Gastroesophageal sphincter (tissue), 4 donors: Measurements from ENCODE around the gene CCM2L. TPM values are rescaled to one million over a fixed set of nuclear protein-coding genes. Genes with fewer than 3 reads are reported as not detected.
"Not testable (repeated sequence)": the region's sequence is repeated elsewhere in the genome, so short reads cannot be mapped to it uniquely, and the experiment has no call there.

ENCODE experiments used
- ATAC-seq: fragments of 150-250 bp; one replicate; pipeline ENCODE4 v1.9.1; 2016; ENCODE audit warnings: mild to moderate bottlenecking, moderate library complexity
- H3K27ac ChIP-seq, 4 donors: fragments of 200-600 bp; sonication (generic) in 3 of 4; 1 replicate in 3 of 4; 2 replicates in 1 of 4; pipeline ENCODE4 v1.5.1; 2016 to 2019
- H3K27me3 ChIP-seq: fragments of 200-600 bp; sonication (generic); one replicate; pipeline ENCODE4 v1.5.1; 2019
- H3K36me3 ChIP-seq, 2 donors: fragments of 200-600 bp; sonication (generic); one replicate each; pipeline ENCODE4 v1.5.1; 2019; ENCODE audit warnings: control low read depth in 1 of 2
- H3K4me1 ChIP-seq, 3 donors: fragments of 200-600 bp; sonication (generic); 1 replicate in 2 of 3; 2 replicates in 1 of 3; pipeline ENCODE4 v1.5.1; 2016 to 2019; ENCODE audit warnings: control low read depth in 2 of 3
- H3K4me3 ChIP-seq, 2 donors: fragments of 200-600 bp; sonication (generic); one replicate each; pipeline ENCODE4 v1.5.1; 2019; ENCODE audit warnings: mild to moderate bottlenecking in 1 of 2, moderate library complexity in 1 of 2
- H3K9me3 ChIP-seq, 3 donors: fragments of 200-600 bp; sonication (generic); one replicate each; pipeline ENCODE4 v1.5.1; 2017 to 2019; ENCODE audit warnings: control low read depth in 2 of 3
- EP300 ChIP-seq: sonication (generic); formaldehyde crosslinking; IDR thresholded peaks from one replicate; pipeline ENCODE4 v1.6.1; 2017; ENCODE audit warnings: antibody characterized with exemption, mild to moderate bottlenecking
- POLR2A ChIP-seq, 2 donors: fragments of 450-650 bp; IDR thresholded peaks; one replicate each; pipeline ENCODE4 v1.6.1; 2017; ENCODE audit warnings: antibody characterized with exemption in 2 of 2, mild to moderate bottlenecking in 2 of 2, moderate library complexity in 1 of 2
- POLR2AphosphoS5 ChIP-seq: sonication (generic); formaldehyde crosslinking; IDR thresholded peaks from one replicate; pipeline ENCODE4 v1.6.1; 2017; ENCODE audit warnings: antibody characterized with exemption
- WGBS, 2 donors: methylation state at CpG; one replicate each; pipeline ENCODE4 v1.1.5; 2018; ENCODE audit warnings: low coverage in 1 of 2; 5-methylcytosine and 5-hydroxymethylcytosine counted together
- total RNA-seq, 4 donors: library from RNA; depleted of rRNA; stranded (reverse); fragments of >200 nt; gene quantifications; one replicate each; pipeline ENCODE4 v1.1.0, GENCODE V29; 2016
- TF ChIP-seq, protein P1 (sequence below), 4 experiments: fragments of 200-600 bp in 2 of 4; fragments of 450-650 bp in 2 of 4; sonication (generic) in 1 of 4; IDR thresholded peaks; one replicate each; pipeline ENCODE4 v1.5.1; 2017 to 2019; ENCODE audit warnings: antibody characterized with exemption in 4 of 4, mild to moderate bottlenecking in 2 of 4, moderate library complexity in 2 of 4

Gene CCM2L
- total RNA-seq, 4 donors from 2014 or later = 3.0 to 9.3 (median 5.6) TPM

DNA sequence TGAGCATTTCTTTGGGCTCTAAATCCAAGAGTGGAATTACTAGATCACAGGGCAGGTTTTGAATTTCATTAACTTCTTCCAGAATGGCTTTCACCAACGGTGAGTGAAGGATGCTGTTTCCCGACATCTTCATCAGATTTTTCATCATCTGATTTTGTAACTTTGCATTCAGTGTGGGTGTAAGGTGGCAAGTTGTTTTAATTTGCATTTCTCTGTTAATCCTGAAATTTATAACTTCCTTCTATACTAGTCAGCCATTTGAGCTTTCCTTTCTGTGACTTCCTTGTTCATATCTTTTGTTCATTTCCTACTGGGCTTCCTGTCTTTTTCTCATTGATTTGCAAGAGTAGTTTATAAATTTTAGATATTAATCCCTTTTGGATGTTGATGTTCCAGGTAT, 23.1 kb downstream of the CCM2L start:
- H3K27me3 ChIP-seq = peaks cover 81% of the 10 kb centered on the region
- peaks cover 0 to 12% (median 5%) of the 10 kb centered on the region in 3 donors for H3K4me1 ChIP-seq
- TF ChIP-seq EP300 = no peak
- no peak for TF ChIP-seq POLR2A (IDR thresholded peaks at IDR 0.05)
- TF ChIP-seq, protein P1, sequence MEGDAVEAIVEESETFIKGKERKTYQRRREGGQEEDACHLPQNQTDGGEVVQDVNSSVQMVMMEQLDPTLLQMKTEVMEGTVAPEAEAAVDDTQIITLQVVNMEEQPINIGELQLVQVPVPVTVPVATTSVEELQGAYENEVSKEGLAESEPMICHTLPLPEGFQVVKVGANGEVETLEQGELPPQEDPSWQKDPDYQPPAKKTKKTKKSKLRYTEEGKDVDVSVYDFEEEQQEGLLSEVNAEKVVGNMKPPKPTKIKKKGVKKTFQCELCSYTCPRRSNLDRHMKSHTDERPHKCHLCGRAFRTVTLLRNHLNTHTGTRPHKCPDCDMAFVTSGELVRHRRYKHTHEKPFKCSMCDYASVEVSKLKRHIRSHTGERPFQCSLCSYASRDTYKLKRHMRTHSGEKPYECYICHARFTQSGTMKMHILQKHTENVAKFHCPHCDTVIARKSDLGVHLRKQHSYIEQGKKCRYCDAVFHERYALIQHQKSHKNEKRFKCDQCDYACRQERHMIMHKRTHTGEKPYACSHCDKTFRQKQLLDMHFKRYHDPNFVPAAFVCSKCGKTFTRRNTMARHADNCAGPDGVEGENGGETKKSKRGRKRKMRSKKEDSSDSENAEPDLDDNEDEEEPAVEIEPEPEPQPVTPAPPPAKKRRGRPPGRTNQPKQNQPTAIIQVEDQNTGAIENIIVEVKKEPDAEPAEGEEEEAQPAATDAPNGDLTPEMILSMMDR (IDR thresholded peaks at IDR 0.05) = no peak
- TF ChIP-seq POLR2AphosphoS5 = no peak
- 44 to 69% methylated on average over 2 of the region's 2 CpGs for WGBS, 2 donors
- H3K27ac ChIP-seq = no peak overlapping the region
- H3K4me3 ChIP-seq = no peak overlapping the region
- no peak for ATAC-seq
- H3K9me3 ChIP-seq = peaks cover 0 to 4% (median 0%) of the 10 kb centered on the region in 3 donors
- no peaks in the 10 kb centered on the region for H3K36me3 ChIP-seq

DNA sequence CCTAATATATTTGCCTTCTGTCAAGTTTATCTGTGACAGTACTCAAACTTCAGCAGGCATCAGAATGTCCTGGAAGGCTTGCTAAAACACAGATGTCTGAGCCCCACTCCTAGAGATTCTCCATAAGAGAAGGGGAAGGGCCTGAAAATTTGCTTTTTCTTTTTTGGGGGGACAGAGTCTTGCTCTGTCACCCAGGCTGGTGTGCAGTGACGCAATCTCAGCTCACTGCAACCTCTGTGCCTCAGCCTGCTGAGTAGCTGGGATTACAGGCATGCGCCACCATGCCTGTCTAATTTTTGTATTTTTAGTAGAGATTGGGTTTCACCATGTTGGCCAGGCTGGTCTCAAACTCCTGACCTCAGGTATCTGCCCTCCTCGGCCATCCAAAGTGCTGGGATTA, 23.5 kb downstream of the CCM2L start:
- H3K9me3 ChIP-seq, H3K4me3 ChIP-seq, H3K36me3 ChIP-seq, H3K27ac ChIP-seq, ATAC-seq: not testable (repeated sequence)
- H3K4me1 ChIP-seq = peaks cover 0 to 12% (median 5%) of the 10 kb centered on the region in 3 donors
- 67 to 81% methylated on average over 1 to 3 of the region's 3 CpGs for WGBS, 2 donors
- H3K27me3 ChIP-seq = peaks cover 85% of the 10 kb centered on the region

DNA sequence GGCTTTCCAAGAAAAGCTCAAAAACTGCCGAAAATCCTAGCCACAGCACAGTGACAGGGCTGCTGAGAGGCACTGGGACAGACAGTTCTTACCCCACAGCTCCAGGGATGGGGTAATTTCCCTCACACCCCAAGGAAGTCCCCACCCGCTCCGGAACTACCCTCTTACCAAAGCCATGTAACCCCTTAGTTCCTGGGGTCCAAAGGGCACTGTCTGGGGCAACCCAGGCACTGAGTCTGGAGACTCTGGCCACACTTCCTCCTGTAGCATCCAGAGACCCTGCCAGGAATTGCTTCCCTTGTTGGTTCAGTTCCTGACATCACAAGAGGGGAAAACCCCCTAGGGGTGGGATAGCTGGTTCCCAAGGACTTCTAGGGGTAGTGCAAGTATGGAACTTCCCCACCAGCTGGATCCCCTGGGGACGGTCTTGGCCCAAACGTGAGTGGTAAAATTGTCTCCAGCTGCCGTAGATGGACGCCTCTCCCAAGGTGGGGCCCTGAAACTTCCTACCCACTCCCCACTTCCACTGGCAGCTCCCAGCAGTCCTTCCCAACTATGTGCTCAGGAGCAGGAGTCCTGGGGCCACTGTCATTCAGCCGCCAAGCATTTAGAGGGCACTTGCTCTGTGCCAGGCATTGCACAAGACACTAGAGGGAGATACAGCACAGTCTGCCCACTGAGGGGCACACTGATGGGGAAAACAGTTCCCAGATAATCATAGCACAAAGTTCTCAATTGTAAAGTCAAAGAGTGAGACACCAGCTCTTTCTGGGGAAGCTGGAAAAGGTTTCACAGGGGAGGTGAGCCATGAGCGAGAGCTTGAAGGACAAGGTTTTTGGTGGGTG, 24.6 kb downstream of the CCM2L start:
- WGBS, 2 donors = 49% methylated on average over 3 of the region's 9 CpGs; no CpG with 5 or more reads in 1 of the 2 donors
- Histone ChIP-seq H3K9me3 (peaks cover 0 to 4% (median 0%) of the 10 kb centered on the region in 3 donors), H3K4me1 (peaks cover 0 to 12% (median 5%) of the 10 kb centered on the region in 3 donors), H3K4me3 (no peak overlapping the region), H3K27ac (no peak overlapping the region), H3K27me3 (peaks cover 94% of the 10 kb centered on the region), H3K36me3 (no peaks in the 10 kb centered on the region)
- no peak for TF ChIP-seq POLR2AphosphoS5
- TF ChIP-seq, protein P1 (IDR thresholded peaks at IDR 0.05) = no peak
- no peak for TF ChIP-seq EP300
- TF ChIP-seq POLR2A (IDR thresholded peaks at IDR 0.05) = no peak
- ATAC-seq = peak; percentile 29

DNA sequence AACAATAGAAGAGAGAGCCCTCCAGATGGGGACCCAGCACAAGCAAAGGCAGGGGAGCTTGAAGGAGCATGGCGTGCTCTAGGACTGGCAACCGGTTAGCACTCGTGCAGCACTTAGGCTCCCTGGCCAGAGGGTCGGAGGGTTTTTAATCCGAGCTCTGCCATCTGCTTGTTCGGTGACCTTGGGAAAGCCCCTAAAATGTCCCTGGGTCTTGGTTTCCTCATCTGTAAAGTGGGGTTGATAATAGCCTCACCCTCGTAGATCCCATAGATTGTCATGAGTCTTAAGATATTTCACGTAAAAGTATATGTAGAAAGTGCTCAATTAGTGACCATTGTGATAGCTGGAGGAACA, 25.2 kb downstream of the CCM2L start:
- peaks cover 95% of the 10 kb centered on the region for H3K27me3 ChIP-seq
- no peaks in the 10 kb centered on the region for H3K36me3 ChIP-seq
- peaks cover 0 to 12% (median 5%) of the 10 kb centered on the region in 3 donors for H3K4me1 ChIP-seq
- no peak for TF ChIP-seq POLR2AphosphoS5
- TF ChIP-seq EP300 = no peak
- TF ChIP-seq, protein P1 (IDR thresholded peaks at IDR 0.05) = no peak
- no peak for TF ChIP-seq POLR2A (IDR thresholded peaks at IDR 0.05)
- no peak for ATAC-seq
- no peak overlapping the region for H3K4me3 ChIP-seq
- peaks cover 0 to 4% (median 0%) of the 10 kb centered on the region in 3 donors for H3K9me3 ChIP-seq
- no peak overlapping the region for H3K27ac ChIP-seq
- WGBS, 2 donors = 40 to 78% methylated on average over 1 to 8 of the region's 8 CpGs

DNA sequence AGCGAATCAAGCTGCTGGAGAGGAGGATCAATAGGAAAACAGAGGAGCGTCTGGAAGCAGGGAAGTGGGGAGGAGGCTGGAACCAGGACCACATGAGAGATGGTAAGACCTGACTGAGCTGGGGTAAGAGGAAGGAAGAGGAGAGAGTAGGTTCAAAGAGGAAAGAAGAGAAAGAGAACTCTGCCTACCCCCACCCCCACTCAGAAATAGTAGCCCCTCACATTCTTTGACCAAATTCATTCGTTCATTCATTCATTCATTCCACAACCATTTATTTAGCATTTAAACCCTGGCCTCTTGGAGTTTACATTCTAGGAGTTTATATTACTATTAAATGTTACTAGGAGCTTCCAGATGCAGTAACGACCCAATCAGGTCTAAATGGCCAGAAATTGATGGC, 26.0 kb downstream of the CCM2L start:
- TF ChIP-seq POLR2A (IDR thresholded peaks at IDR 0.05) = no peak
- TF ChIP-seq POLR2AphosphoS5 = no peak
- no peak for TF ChIP-seq EP300
- TF ChIP-seq, protein P1 (IDR thresholded peaks at IDR 0.05) = no peak
- Histone ChIP-seq H3K9me3 (peaks cover 0 to 4% (median 0%) of the 10 kb centered on the region in 3 donors), H3K27me3 (peaks cover 95% of the 10 kb centered on the region), H3K36me3 (no peaks in the 10 kb centered on the region), H3K4me1 (peaks cover 0 to 7% (median 2%) of the 10 kb centered on the region in 3 donors), H3K4me3 (no peak overlapping the region), H3K27ac (no peak overlapping the region)
- no peak for ATAC-seq
- WGBS, 2 donors = 37 to 43% methylated on average over 3 to 4 of the region's 4 CpGs
